ENCODE results near the gene USP26. TPM values are rescaled to one million over a fixed set of nuclear protein-coding genes. Genes with fewer than 3 reads are reported as not detected.
"Not testable (repeated sequence)": the region's sequence is repeated elsewhere in the genome, so short reads cannot be mapped to it uniquely, and the experiment has no call there.

Gene USP26
- polyA plus RNA-seq, 2 of the 4 experiments (the other 2 are of a cell fraction) = not detected

DNA sequence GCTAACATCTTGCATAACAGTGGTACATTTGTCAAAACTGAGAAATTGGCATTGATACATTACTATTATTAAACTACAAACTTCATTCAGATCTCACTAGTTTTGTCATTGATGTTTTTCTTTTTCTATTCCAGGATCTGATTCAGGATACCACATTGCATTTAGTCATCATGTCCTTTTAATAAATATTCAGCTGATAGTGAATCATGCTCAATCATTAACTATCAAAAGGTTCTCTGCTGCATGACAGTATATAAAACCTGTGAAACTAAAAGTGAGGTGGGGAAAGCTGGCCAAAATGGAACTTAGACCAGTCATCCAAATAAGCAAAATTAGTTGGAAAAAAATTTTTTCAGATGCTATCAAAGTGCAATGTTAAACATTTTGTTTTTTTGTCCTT is 110.4 kb downstream of the USP26 start:
- Histone ChIP-seq H3K4me3 (no peak overlapping the region), H3K4me1 (no peaks in the 10 kb centered on the region), H3K27ac (no peak overlapping the region), H3K9me3 (no peaks in the 10 kb centered on the region), H3K4me2 (no peak overlapping the region)
- DNase-seq (ENCODE audit: low read depth in 1 of 2, low spot score in 1 of 2) (no peak), FAIRE-seq (peak; percentile 43), ATAC-seq (no peak)
- ChIA-PET POLR2A (no interaction called here), CTCF (interaction anchor here (1.3 kb wide), 1 partner anchor 11 kb away, joined by 3 read pairs; no protein-coding TSS in a partner anchor)
- TF ChIP-seq PHF8 (IDR thresholded peaks at IDR 0.05; ENCODE audit: borderline replicate concordance, low read depth) (no peak), FOSB (CRISPR knock-in tag; IDR thresholded peaks at IDR 0.05) (no peak)

DNA sequence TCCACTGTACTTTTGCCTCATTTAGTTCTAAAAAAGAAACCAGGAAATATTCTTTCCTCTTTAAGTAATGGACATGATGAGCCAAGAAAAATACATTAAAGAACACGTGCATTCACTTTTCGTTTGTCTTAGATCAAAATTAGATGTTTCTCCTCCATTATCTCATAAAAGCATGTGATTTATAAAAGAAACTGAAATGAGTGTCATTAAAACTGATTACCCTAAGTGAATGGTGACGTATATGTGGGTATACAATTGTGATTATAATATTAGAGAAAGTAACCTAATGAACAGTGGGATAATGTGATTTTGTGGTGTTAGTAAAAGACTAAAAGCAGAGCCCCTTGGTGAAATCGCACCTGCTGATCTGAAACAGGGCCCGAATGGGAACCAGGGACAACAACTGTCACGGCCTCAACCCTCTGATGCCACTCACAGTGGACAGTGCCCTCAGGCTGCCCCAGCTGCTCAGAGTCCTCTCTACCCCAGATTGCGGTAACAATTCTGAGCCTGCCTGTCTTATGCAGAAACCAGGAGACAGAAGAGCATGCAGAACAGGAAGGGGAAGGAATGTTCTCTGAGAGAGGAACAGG is 112.8 kb downstream of the USP26 start:
- 4% methylated on average over 7 of the region's 7 CpGs for WGBS (ENCODE audit: missing lambda C conversion rate)
- no peak overlapping the region for H3K4me3 ChIP-seq
- CTCF ChIA-PET = interaction anchor here (1.0 kb wide), 1 partner anchor 8 kb away, joined by 3 read pairs; no protein-coding TSS in a partner anchor
- H3K9me3 ChIP-seq = no peaks in the 10 kb centered on the region
- H3K4me1 ChIP-seq = no peaks in the 10 kb centered on the region
- ATAC-seq (no peak), DNase-seq (ENCODE audit: low read depth in 1 of 2, low spot score in 1 of 2) (no peak), FAIRE-seq (no peak)
- POLR2A ChIA-PET = no interaction called here
- H3K27ac ChIP-seq = no peak overlapping the region
- H3K4me2 ChIP-seq = no peak overlapping the region
- TF ChIP-seq NR3C1 (IDR thresholded peaks at IDR 0.05) (no peak), EHMT2 (IDR thresholded peaks at IDR 0.05; ENCODE audit: low read depth) (no peak), HDAC2 (IDR thresholded peaks at IDR 0.05) (no peak), POLR2AphosphoS2 (conservative IDR thresholded peaks at IDR 0.05; ENCODE audit: low read length) (no peak), MYC (IDR thresholded peaks at IDR 0.05; ENCODE audit: borderline replicate concordance, low read length) (no peak), FOXS1 (CRISPR knock-in tag; IDR thresholded peaks at IDR 0.05) (no peak), ZC3H11A (IDR thresholded peaks at IDR 0.05) (no peak), EP300 (IDR thresholded peaks at IDR 0.05) (no peak), HOXB13 (CRISPR knock-in tag; IDR thresholded peaks at IDR 0.05; ENCODE audit: low read depth) (no peak), ZFP36 (IDR thresholded peaks at IDR 0.05; ENCODE audit: borderline replicate concordance, partially characterized antibody) (no peak), CEBPB (IDR thresholded peaks at IDR 0.05) (no peak), CHD2 (IDR thresholded peaks at IDR 0.05; ENCODE audit: low read length, partially characterized antibody) (no peak)
- TF ChIP-seq, protein P1, sequence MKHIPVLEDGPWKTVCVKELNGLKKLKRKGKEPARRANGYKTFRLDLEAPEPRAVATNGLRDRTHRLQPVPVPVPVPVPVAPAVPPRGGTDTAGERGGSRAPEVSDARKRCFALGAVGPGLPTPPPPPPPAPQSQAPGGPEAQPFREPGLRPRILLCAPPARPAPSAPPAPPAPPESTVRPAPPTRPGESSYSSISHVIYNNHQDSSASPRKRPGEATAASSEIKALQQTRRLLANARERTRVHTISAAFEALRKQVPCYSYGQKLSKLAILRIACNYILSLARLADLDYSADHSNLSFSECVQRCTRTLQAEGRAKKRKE (CRISPR knock-in tag; IDR thresholded peaks at IDR 0.05; ENCODE audit: low read depth) = no peak

DNA sequence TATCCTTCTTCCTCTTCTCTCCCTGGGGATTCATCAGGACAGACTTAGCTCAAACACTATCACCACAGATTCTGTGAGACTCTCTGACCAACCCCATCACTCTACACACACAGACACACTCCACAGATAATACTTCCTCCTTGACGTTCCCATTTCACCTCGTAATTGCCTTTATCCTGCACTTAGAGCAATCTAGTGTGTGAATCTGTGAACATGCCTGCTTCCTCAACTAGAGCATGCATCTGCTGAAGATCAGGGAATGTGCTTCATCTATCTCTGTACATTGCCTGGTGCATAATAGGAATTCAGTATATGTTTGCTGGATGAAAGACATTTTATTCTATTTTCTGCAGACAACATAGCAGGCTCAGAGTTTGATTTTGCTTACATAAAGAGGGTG is 113.4 kb downstream of the USP26 start:
- TF ChIP-seq TP53 (CRISPR knock-in tag; IDR thresholded peaks at IDR 0.05) (no peak), EHMT2 (IDR thresholded peaks at IDR 0.05; ENCODE audit: low read depth) (no peak), GATA3 (IDR thresholded peaks at IDR 0.05; ENCODE audit: borderline replicate concordance) (no peak), BHLHE40 (IDR thresholded peaks at IDR 0.05; ENCODE audit: low read depth, low read length) (no peak), NFE2L2 (conservative IDR thresholded peaks at IDR 0.05; ENCODE audit: low read length) (no peak), KDM1A (IDR thresholded peaks at IDR 0.05; ENCODE audit: low read depth) (no peak), NR3C1 (IDR thresholded peaks at IDR 0.05) (no peak), HOXB5 (CRISPR knock-in tag; IDR thresholded peaks at IDR 0.05) (no peak), HOXA7 (CRISPR knock-in tag; IDR thresholded peaks at IDR 0.05) (no peak), RFX5 (IDR thresholded peaks at IDR 0.05) (no peak), CHD4 (IDR thresholded peaks at IDR 0.05; ENCODE audit: borderline replicate concordance) (no peak), SMC3 (IDR thresholded peaks at IDR 0.05) (no peak), JUN (IDR thresholded peaks at IDR 0.05) (no peak), KDM5A (IDR thresholded peaks at IDR 0.05) (no peak), RNF2 (IDR thresholded peaks at IDR 0.05; ENCODE audit: borderline replicate concordance, low read depth) (no peak)
- TF ChIP-seq, protein P2, sequence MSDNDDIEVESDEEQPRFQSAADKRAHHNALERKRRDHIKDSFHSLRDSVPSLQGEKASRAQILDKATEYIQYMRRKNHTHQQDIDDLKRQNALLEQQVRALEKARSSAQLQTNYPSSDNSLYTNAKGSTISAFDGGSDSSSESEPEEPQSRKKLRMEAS (IDR thresholded peaks at IDR 0.05) = no peak
- TF ChIP-seq, protein P3, sequence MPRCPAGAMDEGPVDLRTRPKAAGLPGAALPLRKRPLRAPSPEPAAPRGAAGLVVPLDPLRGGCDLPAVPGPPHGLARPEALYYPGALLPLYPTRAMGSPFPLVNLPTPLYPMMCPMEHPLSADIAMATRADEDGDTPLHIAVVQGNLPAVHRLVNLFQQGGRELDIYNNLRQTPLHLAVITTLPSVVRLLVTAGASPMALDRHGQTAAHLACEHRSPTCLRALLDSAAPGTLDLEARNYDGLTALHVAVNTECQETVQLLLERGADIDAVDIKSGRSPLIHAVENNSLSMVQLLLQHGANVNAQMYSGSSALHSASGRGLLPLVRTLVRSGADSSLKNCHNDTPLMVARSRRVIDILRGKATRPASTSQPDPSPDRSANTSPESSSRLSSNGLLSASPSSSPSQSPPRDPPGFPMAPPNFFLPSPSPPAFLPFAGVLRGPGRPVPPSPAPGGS (IDR thresholded peaks at IDR 0.05) = no peak
- Histone ChIP-seq H3K4me2 (no peak overlapping the region), H3K4me1 (no peaks in the 10 kb centered on the region), H3K27ac (no peak overlapping the region), H3K4me3 (no peak overlapping the region), H3K9me3 (no peaks in the 10 kb centered on the region)
- FAIRE-seq (peak; percentile 70), ATAC-seq (no peak), DNase-seq (ENCODE audit: low read depth in 1 of 2, low spot score in 1 of 2) (no peak)
- CTCF ChIA-PET = no interaction called here
- WGBS (ENCODE audit: missing lambda C conversion rate) = 0% methylated on average over 2 of the region's 2 CpGs
- POLR2A ChIA-PET = no interaction called here

DNA sequence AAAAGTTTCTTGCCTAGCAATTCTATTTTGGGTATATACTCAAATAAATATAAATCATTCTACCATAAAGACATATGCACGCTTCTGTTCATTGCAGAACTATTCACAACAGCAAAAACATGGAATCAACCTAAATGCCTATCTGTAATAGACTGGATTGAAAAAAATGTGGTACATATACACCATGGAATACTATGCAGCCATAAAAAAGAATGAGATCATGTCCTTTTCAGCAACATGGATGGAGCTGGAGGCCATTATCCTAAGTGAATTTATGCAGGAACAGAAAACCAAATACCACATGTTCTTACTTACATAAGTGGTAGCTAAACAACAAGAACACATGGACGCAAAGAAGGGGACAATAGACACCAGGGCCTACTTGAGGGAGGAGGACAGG is 116.9 kb downstream of the USP26 start:
- 2% methylated on average over 2 of the region's 2 CpGs for WGBS (ENCODE audit: missing lambda C conversion rate)
- H3K4me2 ChIP-seq; H3K27ac ChIP-seq; POLR2A ChIA-PET; H3K4me3 ChIP-seq; H3K4me1 ChIP-seq; ATAC-seq; DNase-seq (ENCODE audit: low read depth in 1 of 2, low spot score in 1 of 2); FAIRE-seq; H3K9me3 ChIP-seq; CTCF ChIA-PET: not testable (repeated sequence)
